GM12878 (cell line): ENCODE measurements around the gene TJP1. TPM values are rescaled to one million over a fixed set of nuclear protein-coding genes. Genes with fewer than 3 reads are reported as not detected.

ENCODE experiments used
- ATAC-seq: fragments of 200-7000 bp; cut with Tn5 transposase; 3 replicates; pipeline ENCODE4 v1.9.1; 2020; ENCODE audit warnings: mild to moderate bottlenecking, moderate library complexity
- BruUV-seq: library from RNA; stranded (reverse); fragments of 400-500 nt; replicated peaks from 2 replicates; lab custom pipeline; 2021; lab: Mats Ljungman, UMichigan
- CTCF ChIA-PET: fragments of 300-600 bp; sonication (Branson Sonifier 250); formaldehyde crosslinking; extraction: SDS; loops from one replicate; lab custom pipeline; 2021; ENCODE audit warnings: inconsistent platforms; lab: Yijun Ruan, JAX
- POLR2A ChIA-PET: fragments of 350-600 bp; formaldehyde crosslinking; extraction: SDS; loops from one replicate; lab custom pipeline; 2021; ENCODE audit warnings: inconsistent platforms; lab: Charles Lee
- RAD21 ChIA-PET: fragments of 300-600 bp; sonication (Branson Sonifier 250); formaldehyde crosslinking; loops from one replicate; lab custom pipeline; 2023; ENCODE audit warnings: antibody characterized with exemption; ENCODE audit not compliant: unreplicated experiment; lab: Charles Lee
- SMC1A ChIA-PET: fragments of 300-600 bp; sonication (Branson Sonifier 250); formaldehyde crosslinking; loops from one replicate; lab custom pipeline; 2023; ENCODE audit not compliant: unreplicated experiment, uncharacterized antibody; lab: Charles Lee
- DNase-seq: peaks from one replicate; pipeline ENCODE4 v3.0.0-alpha.2; 2011; ENCODE audit warnings: low read depth, low spot score
- FAIRE-seq: peaks from 3 replicates; lab custom pipeline; 2011; peaks lifted over from hg19 to GRCh38; lab: Jason Lieb, UNC
- H2AFZ ChIP-seq: 2 replicates; pipeline ENCODE4 v1.6.0; 2011; ENCODE audit warnings: low read depth, low read length, control low read depth; ENCODE audit not compliant: control insufficient read depth
- H3K27ac ChIP-seq: 2 replicates; pipeline ENCODE4 v1.5.1; 2011; ENCODE audit warnings: control low read depth; ENCODE audit not compliant: control insufficient read depth, insufficient read depth
- H3K27me3 ChIP-seq, 2 experiments: replicated peaks in 1 of 2; 2 replicates each; pipeline versions ENCODE4 v1.6.0 to v1.6.1; 2011; ENCODE audit warnings: low read length in 1 of 2; ENCODE audit not compliant: control insufficient read depth in 2 of 2, insufficient read depth in 2 of 2
- H3K36me3 ChIP-seq, 2 experiments: 2 replicates each; pipeline ENCODE4 v1.5.1; 2011; ENCODE audit warnings: low read length in 1 of 2; ENCODE audit not compliant: control insufficient read depth in 2 of 2, insufficient read depth in 2 of 2
- H3K4me1 ChIP-seq: 2 replicates; pipeline ENCODE4 v1.6.1; 2011; ENCODE audit warnings: mild to moderate bottlenecking, low read length, moderate library complexity, mixed read lengths; ENCODE audit not compliant: control insufficient read depth, insufficient read depth
- H3K4me2 ChIP-seq: 2 replicates; pipeline ENCODE4 v1.6.0; 2011; ENCODE audit warnings: control low read depth; ENCODE audit not compliant: control insufficient read depth, insufficient read depth
- H3K4me3 ChIP-seq: fragments of 200-600 bp; sonication (generic); 2 replicates; pipeline ENCODE4 v1.5.1; 2016
- H3K79me2 ChIP-seq: 2 replicates; pipeline ENCODE4 v1.6.0; 2011; ENCODE audit warnings: low read length; ENCODE audit not compliant: control insufficient read depth, insufficient read depth
- H3K9ac ChIP-seq: 2 replicates; pipeline ENCODE4 v1.8.0; 2011; ENCODE audit warnings: low read length, control low read depth, mixed read lengths; ENCODE audit not compliant: control insufficient read depth, insufficient read depth
- H3K9me3 ChIP-seq: replicated peaks from 3 replicates; pipeline ENCODE4 v1.5.1; 2011; ENCODE audit warnings: mild to moderate bottlenecking, low read length; ENCODE audit not compliant: control insufficient read depth, insufficient read depth
- H4K20me1 ChIP-seq: 2 replicates; pipeline ENCODE4 v1.6.0; 2011; ENCODE audit not compliant: control insufficient read depth, insufficient read depth
- CBX3 ChIP-seq: fragments of 200-600 bp; sonication (generic); IDR thresholded peaks from 2 replicates; pipeline ENCODE4 v1.6.1; 2016; ENCODE audit warnings: low read depth, borderline replicate concordance
- CBX5 ChIP-seq: sonication (generic); IDR thresholded peaks from 2 replicates; pipeline ENCODE4 v1.6.1; 2016; ENCODE audit warnings: low read depth, moderate library complexity, mild to moderate bottlenecking, inconsistent platforms
- CHD1 ChIP-seq: IDR thresholded peaks from 2 replicates; pipeline ENCODE4 v1.6.1; 2012; ENCODE audit warnings: low read depth, low read length, improper control_type of control experiment
- IKZF1 ChIP-seq: fragments of 450-650 bp; conservative IDR thresholded peaks from 2 replicates; pipeline ENCODE4 v1.6.1; 2017; ENCODE audit warnings: antibody characterized with exemption, mild to moderate bottlenecking
- MTA3 ChIP-seq: IDR thresholded peaks from 2 replicates; pipeline ENCODE4 v1.6.1; 2012; ENCODE audit warnings: low read length, inconsistent platforms, borderline replicate concordance
- MXI1 ChIP-seq: fragments of 150-350 bp; IDR thresholded peaks from 2 replicates; pipeline ENCODE4 v1.6.1; 2011; ENCODE audit warnings: low read depth, mild to moderate bottlenecking, inconsistent platforms, low read length, improper control_type of control experiment
- POLR2AphosphoS2 ChIP-seq: IDR thresholded peaks from 2 replicates; pipeline ENCODE4 v1.6.1; 2011; ENCODE audit warnings: low read depth, mild to moderate bottlenecking, low read length, improper control_type of control experiment, moderate library complexity
- SMAD1 ChIP-seq: fragments of 450-650 bp; IDR thresholded peaks from 2 replicates; pipeline ENCODE4 v1.6.1; 2018; ENCODE audit warnings: mild to moderate bottlenecking, low read depth; ENCODE audit not compliant: partially characterized antibody
- TARDBP ChIP-seq: IDR thresholded peaks from 2 replicates; pipeline ENCODE4 v1.6.1; 2016; ENCODE audit warnings: borderline replicate concordance
- TCF3 ChIP-seq: IDR thresholded peaks from 2 replicates; pipeline ENCODE4 v1.6.1; 2012; ENCODE audit warnings: low read depth, mild to moderate bottlenecking, low read length, borderline replicate concordance; ENCODE audit not compliant: insufficient read depth
- ZBED1 ChIP-seq: IDR thresholded peaks from 2 replicates; pipeline ENCODE4 v1.6.1; 2016; ENCODE audit warnings: borderline replicate concordance
- ZNF207 ChIP-seq: fragments of 450-650 bp; IDR thresholded peaks from 2 replicates; pipeline ENCODE4 v1.6.1; 2014; ENCODE audit warnings: antibody characterized with exemption, mild to moderate bottlenecking, borderline replicate concordance
- ZNF24 ChIP-seq: fragments of 450-650 bp; IDR thresholded peaks from 2 replicates; pipeline ENCODE4 v1.6.1; 2017; ENCODE audit warnings: antibody characterized with exemption, mild to moderate bottlenecking
- WGBS: methylation state at CpG from one replicate; pipeline ENCODE4 v1.1.6; 2016; ENCODE audit warnings: low lambda C conversion rate; ENCODE audit not compliant: insufficient replicate concordance, insufficient coverage; ENCODE audit errors: missing lambda C conversion rate; 5-methylcytosine and 5-hydroxymethylcytosine counted together
- in situ Hi-C: fragments of 300-500 bp; cut with MboI; formaldehyde crosslinking; loops from 9 replicates; pipeline ENCODE4 v1.14.3; 2018; ENCODE audit warnings: mixed read lengths
- intact Hi-C: fragments of 100-400 bp; cut with micrococcal nuclease; formaldehyde crosslinking; loops from one replicate; pipeline ENCODE4 v1.14.2; 2022; ENCODE audit not compliant: unreplicated experiment
- polyA plus RNA-seq, 11 experiments: library from polyadenylated mRNA; depleted of rRNA in 4 of 11; unstranded in 6 of 11; stranded (reverse) in 5 of 11; fragments of >200 nt; fragmentation: Nextera tagmentation in 4 of 11; fragmentation: Illumina TruSeq in 1 of 11; extraction: Ambion mirVana in 4 of 11; extraction: Trizol in 1 of 11; gene quantifications; 1 replicate in 1 of 11; 2 replicates in 10 of 11; pipeline versions ENCODE4 v1.2.1 to v1.2.3, GENCODE V29; 2011 to 2016; ENCODE audit warnings: inconsistent platforms in 2 of 11, missing spikeins in 2 of 11, low read depth in 1 of 11
- total RNA-seq, 4 experiments: library from RNA; depleted of rRNA in 3 of 4; stranded (reverse); fragments of >200 nt in 3 of 4; fragmentation: Illumina TruSeq in 1 of 4; extraction: Trizol in 1 of 4; gene quantifications; 2 replicates each; pipeline versions ENCODE4 v1.2.1 to v1.2.3, GENCODE V29; 2013 to 2021
- TF ChIP-seq, protein P1 (sequence below): fragments of 450-650 bp; IDR thresholded peaks from 2 replicates; pipeline ENCODE4 v1.6.1; 2017; ENCODE audit warnings: antibody characterized with exemption, mild to moderate bottlenecking, moderate library complexity
- TF ChIP-seq, protein P2 (sequence below): fragments of 150-350 bp; IDR thresholded peaks from 2 replicates; pipeline ENCODE4 v1.6.1; 2014; ENCODE audit warnings: mild to moderate bottlenecking, low read depth, low read length
- TF ChIP-seq, protein P3 (sequence below): fragments of 450-650 bp; formaldehyde crosslinking; IDR thresholded peaks from 2 replicates; pipeline ENCODE4 v1.4.0; 2022; ENCODE audit warnings: mild to moderate bottlenecking, moderate library complexity

TJP1 gene
- total and polyA plus RNA-seq, 10 of the 15 experiments (the other 5 are each of a cell fraction or from before 2014, with no cell fraction given), result 0.01 to 0.49 (median 0.08) TPM; not detected in 7

DNA sequence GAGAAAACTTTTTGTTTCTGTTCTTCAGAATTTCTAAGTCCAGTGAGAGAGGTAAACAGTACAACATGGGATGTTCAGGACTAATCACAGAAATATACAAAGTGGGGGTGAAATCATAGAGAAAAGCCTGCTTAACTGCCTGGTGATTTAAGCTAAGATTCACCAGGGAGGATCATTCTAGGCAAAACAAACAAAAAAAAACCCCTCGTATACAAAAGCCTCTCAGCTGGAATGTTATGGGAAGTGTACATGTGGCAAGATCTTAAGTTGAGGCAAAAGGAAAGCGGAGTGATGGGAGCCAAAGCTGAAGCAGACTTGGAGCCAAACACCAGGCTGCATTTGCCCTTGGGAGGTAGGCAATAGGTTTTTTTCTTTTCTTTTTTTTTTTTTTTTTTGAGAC lies 40.0 kb upstream of the TJP1 start (continued):
- TF ChIP-seq, protein P1, sequence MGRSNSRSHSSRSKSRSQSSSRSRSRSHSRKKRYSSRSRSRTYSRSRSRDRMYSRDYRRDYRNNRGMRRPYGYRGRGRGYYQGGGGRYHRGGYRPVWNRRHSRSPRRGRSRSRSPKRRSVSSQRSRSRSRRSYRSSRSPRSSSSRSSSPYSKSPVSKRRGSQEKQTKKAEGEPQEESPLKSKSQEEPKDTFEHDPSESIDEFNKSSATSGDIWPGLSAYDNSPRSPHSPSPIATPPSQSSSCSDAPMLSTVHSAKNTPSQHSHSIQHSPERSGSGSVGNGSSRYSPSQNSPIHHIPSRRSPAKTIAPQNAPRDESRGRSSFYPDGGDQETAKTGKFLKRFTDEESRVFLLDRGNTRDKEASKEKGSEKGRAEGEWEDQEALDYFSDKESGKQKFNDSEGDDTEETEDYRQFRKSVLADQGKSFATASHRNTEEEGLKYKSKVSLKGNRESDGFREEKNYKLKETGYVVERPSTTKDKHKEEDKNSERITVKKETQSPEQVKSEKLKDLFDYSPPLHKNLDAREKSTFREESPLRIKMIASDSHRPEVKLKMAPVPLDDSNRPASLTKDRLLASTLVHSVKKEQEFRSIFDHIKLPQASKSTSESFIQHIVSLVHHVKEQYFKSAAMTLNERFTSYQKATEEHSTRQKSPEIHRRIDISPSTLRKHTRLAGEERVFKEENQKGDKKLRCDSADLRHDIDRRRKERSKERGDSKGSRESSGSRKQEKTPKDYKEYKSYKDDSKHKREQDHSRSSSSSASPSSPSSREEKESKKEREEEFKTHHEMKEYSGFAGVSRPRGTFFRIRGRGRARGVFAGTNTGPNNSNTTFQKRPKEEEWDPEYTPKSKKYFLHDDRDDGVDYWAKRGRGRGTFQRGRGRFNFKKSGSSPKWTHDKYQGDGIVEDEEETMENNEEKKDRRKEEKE, result no peak
- TF ChIP-seq MTA3, result no peak
- TF ChIP-seq TARDBP, result no peak
- TF ChIP-seq CBX5, result no peak
- no peak for TF ChIP-seq ZBED1
- TF ChIP-seq CBX3, result no peak
- TF ChIP-seq SMAD1, result no peak

DNA sequence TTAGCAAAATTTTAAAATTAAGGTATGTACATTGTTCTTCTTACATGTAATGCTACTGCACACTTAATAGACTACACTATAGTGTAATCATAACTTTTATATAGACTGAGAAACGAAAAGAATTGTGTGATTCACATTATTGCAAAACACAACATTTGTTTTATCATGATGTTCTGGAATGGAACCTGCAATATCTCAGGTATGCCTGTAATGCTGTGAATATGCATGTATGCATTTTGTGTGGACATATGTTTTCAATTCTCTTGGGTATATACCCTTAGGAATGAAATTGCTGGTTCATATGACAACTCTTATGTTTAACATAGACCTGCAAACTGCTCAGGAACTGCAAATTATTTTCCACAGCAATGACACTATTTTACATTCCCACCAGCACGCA lies 38.6 kb upstream of the TJP1 start:
- FAIRE-seq, result no peak
- ChIA-PET SMC1A (no interaction called here), POLR2A (no interaction called here), RAD21 (no interaction called here), CTCF (no interaction called here)
- Histone ChIP-seq H3K9ac (no peak overlapping the region), H3K4me2 (no peak overlapping the region), H4K20me1 (no peaks in the 10 kb centered on the region), H3K36me3 (no peaks in the 10 kb centered on the region), H3K79me2 (no peaks in the 10 kb centered on the region), H3K9me3 (no peaks in the 10 kb centered on the region), H2AFZ (no peak overlapping the region), H3K27ac (no peak overlapping the region), H3K27me3 (no peaks in the 10 kb centered on the region), H3K4me1 (no peaks in the 10 kb centered on the region), H3K4me3 (no peak overlapping the region)
- in situ Hi-C loops (no loop called here), intact Hi-C loops (no loop called here)
- BruUV-seq, result no TSS peak
- no peak for DNase-seq
- no peak for ATAC-seq
- WGBS, result 17% methylated on average over 2 of the region's 2 CpGs
- no peak for TF ChIP-seq ZNF207
- TF ChIP-seq ZNF24, result no peak
- TF ChIP-seq, protein P2, sequence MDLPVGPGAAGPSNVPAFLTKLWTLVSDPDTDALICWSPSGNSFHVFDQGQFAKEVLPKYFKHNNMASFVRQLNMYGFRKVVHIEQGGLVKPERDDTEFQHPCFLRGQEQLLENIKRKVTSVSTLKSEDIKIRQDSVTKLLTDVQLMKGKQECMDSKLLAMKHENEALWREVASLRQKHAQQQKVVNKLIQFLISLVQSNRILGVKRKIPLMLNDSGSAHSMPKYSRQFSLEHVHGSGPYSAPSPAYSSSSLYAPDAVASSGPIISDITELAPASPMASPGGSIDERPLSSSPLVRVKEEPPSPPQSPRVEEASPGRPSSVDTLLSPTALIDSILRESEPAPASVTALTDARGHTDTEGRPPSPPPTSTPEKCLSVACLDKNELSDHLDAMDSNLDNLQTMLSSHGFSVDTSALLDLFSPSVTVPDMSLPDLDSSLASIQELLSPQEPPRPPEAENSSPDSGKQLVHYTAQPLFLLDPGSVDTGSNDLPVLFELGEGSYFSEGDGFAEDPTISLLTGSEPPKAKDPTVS, result no peak
- no peak for TF ChIP-seq IKZF1
- TF ChIP-seq, protein P3, sequence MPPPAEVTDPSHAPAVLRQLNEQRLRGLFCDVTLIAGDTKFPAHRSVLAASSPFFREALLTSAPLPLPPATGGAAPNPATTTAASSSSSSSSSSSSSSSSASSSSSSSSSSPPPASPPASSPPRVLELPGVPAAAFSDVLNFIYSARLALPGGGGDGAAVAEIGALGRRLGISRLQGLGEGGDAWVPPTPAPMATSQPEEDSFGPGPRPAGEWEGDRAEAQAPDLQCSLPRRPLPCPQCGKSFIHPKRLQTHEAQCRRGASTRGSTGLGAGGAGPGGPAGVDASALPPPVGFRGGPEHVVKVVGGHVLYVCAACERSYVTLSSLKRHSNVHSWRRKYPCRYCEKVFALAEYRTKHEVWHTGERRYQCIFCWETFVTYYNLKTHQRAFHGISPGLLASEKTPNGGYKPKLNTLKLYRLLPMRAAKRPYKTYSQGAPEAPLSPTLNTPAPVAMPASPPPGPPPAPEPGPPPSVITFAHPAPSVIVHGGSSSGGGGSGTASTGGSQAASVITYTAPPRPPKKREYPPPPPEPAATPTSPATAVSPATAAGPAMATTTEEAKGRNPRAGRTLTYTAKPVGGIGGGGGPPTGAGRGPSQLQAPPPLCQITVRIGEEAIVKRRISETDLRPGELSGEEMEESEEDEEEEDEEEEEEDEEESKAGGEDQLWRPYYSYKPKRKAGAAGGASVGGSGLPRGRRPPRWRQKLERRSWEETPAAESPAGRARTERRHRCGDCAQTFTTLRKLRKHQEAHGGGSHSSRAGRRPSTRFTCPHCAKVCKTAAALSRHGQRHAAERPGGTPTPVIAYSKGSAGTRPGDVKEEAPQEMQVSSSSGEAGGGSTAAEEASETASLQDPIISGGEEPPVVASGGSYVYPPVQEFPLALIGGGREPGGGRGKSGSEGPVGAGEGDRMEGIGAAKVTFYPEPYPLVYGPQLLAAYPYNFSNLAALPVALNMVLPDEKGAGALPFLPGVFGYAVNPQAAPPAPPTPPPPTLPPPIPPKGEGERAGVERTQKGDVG (CRISPR knock-in tag), result no peak
- no peak for TF ChIP-seq CHD1
- no peak for TF ChIP-seq TCF3
- no peak for TF ChIP-seq POLR2AphosphoS2
- no peak for TF ChIP-seq MXI1
